B cell (primary cell): ENCODE results near the gene CCL28.
"Not testable (repeated sequence)": the region's sequence is repeated elsewhere in the genome, so short reads cannot be mapped to it uniquely, and the experiment has no call there.

Source experiments
- EZH2 ChIP-seq: IDR thresholded peaks from 2 replicates; pipeline ENCODE4 v1.6.1; 2012; ENCODE audit warnings: borderline replicate concordance, low read depth, mild to moderate bottlenecking, moderate library complexity, low read length; ENCODE audit not compliant: insufficient read depth, poor library complexity, severe bottlenecking
- TF ChIP-seq, protein P1 (sequence below): fragments of 200-600 bp; IDR thresholded peaks from one replicate; pipeline ENCODE4 v1.8.0; 2022; ENCODE audit warnings: antibody characterized with exemption, mild to moderate bottlenecking

DNA sequence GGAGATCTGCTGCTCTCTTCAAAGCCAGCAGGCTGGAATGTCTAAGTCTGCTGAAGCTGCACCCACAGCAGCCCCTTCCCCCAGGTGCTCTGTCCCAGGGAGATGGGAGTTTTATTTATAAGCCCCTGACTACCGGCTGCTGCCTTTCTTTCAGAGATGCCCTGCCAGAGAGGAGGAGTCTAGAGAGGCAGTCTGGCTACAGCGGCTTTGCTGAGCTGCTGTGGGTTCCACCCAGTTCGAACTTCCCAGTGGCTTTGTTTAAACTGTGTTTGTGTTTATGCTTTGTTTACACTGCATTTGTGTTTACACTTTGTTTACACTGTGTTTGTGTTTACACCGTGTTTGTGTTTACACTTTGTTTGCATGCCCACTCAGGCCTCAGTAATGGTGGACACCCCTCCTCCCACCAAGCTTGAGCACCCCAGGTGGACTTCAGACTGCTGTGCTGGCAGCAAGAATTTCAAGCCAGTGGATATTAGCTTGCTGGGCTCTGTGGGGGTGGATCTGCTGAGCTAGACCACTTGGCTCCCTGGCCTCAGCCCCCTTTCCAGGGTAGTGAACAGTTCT is 45.4 kb downstream of the CCL28 start:
- TF ChIP-seq, protein P1, sequence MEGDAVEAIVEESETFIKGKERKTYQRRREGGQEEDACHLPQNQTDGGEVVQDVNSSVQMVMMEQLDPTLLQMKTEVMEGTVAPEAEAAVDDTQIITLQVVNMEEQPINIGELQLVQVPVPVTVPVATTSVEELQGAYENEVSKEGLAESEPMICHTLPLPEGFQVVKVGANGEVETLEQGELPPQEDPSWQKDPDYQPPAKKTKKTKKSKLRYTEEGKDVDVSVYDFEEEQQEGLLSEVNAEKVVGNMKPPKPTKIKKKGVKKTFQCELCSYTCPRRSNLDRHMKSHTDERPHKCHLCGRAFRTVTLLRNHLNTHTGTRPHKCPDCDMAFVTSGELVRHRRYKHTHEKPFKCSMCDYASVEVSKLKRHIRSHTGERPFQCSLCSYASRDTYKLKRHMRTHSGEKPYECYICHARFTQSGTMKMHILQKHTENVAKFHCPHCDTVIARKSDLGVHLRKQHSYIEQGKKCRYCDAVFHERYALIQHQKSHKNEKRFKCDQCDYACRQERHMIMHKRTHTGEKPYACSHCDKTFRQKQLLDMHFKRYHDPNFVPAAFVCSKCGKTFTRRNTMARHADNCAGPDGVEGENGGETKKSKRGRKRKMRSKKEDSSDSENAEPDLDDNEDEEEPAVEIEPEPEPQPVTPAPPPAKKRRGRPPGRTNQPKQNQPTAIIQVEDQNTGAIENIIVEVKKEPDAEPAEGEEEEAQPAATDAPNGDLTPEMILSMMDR, result not testable (repeated sequence)
- not testable (repeated sequence) for TF ChIP-seq EZH2
